K562 (cell line): ENCODE data around the gene TOMM40L.
"Not testable (repeated sequence)": the region's sequence is repeated elsewhere in the genome, so short reads cannot be mapped to it uniquely, and the experiment has no call there.

ENCODE experiments used
- ARID2 ChIP-seq: fragments of 450-650 bp; IDR thresholded peaks from 2 replicates; pipeline ENCODE4 v1.6.1; 2017; ENCODE audit warnings: antibody characterized with exemption, mild to moderate bottlenecking
- EP300 ChIP-seq: IDR thresholded peaks from 2 replicates; pipeline ENCODE4 v1.6.1; 2012; ENCODE audit warnings: low read length, improper control_type of control experiment
- FOXA3 ChIP-seq, 2 experiments: fragments of 450-650 bp in 1 of 2; sonication (generic) in 1 of 2; formaldehyde crosslinking; IDR thresholded peaks in 1 of 2; conservative IDR thresholded peaks in 1 of 2; 2 replicates each; pipeline versions ENCODE4 v1.4.0 to v1.8.0; 2020 to 2022; ENCODE audit warnings: mild to moderate bottlenecking in 2 of 2, missing genetic modification reagents in 1 of 2
- GTF2A2 ChIP-seq: IDR thresholded peaks from 2 replicates; pipeline ENCODE4 v1.6.1; 2016; ENCODE audit warnings: mild to moderate bottlenecking, missing genetic modification characterization, missing compliant biosample characterization
- UBTF ChIP-seq, 2 experiments: IDR thresholded peaks; 2 replicates each; pipeline ENCODE4 v1.6.1; 2012; ENCODE audit warnings: improper control_type of control experiment in 2 of 2, low read depth in 2 of 2, low read length in 2 of 2, borderline replicate concordance in 1 of 2
- YY1 ChIP-seq, 3 experiments: IDR thresholded peaks; 2 replicates each; pipeline ENCODE4 v1.6.1; 2011; ENCODE audit warnings: low read length in 2 of 3, mild to moderate bottlenecking in 2 of 3, moderate library complexity in 2 of 3, borderline replicate concordance in 1 of 3, control low read depth in 1 of 3, low read depth in 1 of 3; ENCODE audit not compliant: insufficient read depth in 3 of 3, insufficient replicate concordance in 2 of 3, control insufficient read depth in 1 of 3, insufficient read length in 1 of 3; ENCODE audit errors: extremely low read depth in 1 of 3
- ZNF699 ChIP-seq: fragments of 250-450 bp; sonication (Bioruptor Pico); IDR thresholded peaks from 2 replicates; pipeline ENCODE4 v1.8.0; 2021; ENCODE audit warnings: mild to moderate bottlenecking, moderate library complexity; ENCODE audit not compliant: insufficient replicate concordance
- TF ChIP-seq, protein P1 (sequence below), 3 experiments: IDR thresholded peaks in 2 of 3; conservative IDR thresholded peaks in 1 of 3; 2 replicates each; pipeline ENCODE4 v1.5.1; 2011 to 2012; ENCODE audit warnings: low read length in 3 of 3, mild to moderate bottlenecking in 3 of 3, control low read depth in 2 of 3, improper control_type of control experiment in 1 of 3, inconsistent platforms in 1 of 3, low read depth in 1 of 3, mixed read lengths in 1 of 3, moderate library complexity in 1 of 3; ENCODE audit not compliant: insufficient read depth in 2 of 3

- not testable (repeated sequence) for TF ChIP-seq EP300; ARID2; ZNF699 (CRISPR knock-in tag); UBTF (IDR thresholded peaks at IDR 0.05; ENCODE audit: borderline replicate concordance in 1 of 2, low read depth in 2 of 2, low read length in 2 of 2); YY1 (IDR thresholded peaks at IDR 0.05; ENCODE audit: borderline replicate concordance in 1 of 3, control insufficient read depth in 1 of 3, extremely low read depth in 1 of 3, insufficient read depth in 3 of 3, insufficient read length in 1 of 3, insufficient replicate concordance in 2 of 3, low read depth in 1 of 3, low read length in 2 of 3); FOXA3 (CRISPR knock-in tag; conservative IDR thresholded peaks at IDR 0.05 in 1 of 2, IDR thresholded peaks at IDR 0.05 in 1 of 2); GTF2A2
- TF ChIP-seq, protein P1, sequence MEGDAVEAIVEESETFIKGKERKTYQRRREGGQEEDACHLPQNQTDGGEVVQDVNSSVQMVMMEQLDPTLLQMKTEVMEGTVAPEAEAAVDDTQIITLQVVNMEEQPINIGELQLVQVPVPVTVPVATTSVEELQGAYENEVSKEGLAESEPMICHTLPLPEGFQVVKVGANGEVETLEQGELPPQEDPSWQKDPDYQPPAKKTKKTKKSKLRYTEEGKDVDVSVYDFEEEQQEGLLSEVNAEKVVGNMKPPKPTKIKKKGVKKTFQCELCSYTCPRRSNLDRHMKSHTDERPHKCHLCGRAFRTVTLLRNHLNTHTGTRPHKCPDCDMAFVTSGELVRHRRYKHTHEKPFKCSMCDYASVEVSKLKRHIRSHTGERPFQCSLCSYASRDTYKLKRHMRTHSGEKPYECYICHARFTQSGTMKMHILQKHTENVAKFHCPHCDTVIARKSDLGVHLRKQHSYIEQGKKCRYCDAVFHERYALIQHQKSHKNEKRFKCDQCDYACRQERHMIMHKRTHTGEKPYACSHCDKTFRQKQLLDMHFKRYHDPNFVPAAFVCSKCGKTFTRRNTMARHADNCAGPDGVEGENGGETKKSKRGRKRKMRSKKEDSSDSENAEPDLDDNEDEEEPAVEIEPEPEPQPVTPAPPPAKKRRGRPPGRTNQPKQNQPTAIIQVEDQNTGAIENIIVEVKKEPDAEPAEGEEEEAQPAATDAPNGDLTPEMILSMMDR (IDR thresholded peaks at IDR 0.05 in 2 of 3, conservative IDR thresholded peaks at IDR 0.05 in 1 of 3; ENCODE audit: insufficient read depth in 2 of 3, low read depth in 1 of 3, low read length in 3 of 3): not testable (repeated sequence)
Observed at GRCh38 chr1:161257109-161257508, 31.2 kb downstream of the TOMM40L start.
